Neural progenitor cell (in vitro differentiated cells): Measurements from ENCODE around the gene KCP. TPM values are rescaled to one million over a fixed set of nuclear protein-coding genes. Genes with fewer than 3 reads are reported as not detected.

ENCODE experiments used
- DNase-seq: peaks from one replicate; pipeline ENCODE4 v3.0.0-alpha.2; 2016; ENCODE audit warnings: low spot score
- H2AFZ ChIP-seq: fragments of 200-600 bp; sonication (generic); replicated peaks from 2 replicates; pipeline ENCODE4 v1.6.1; 2016; ENCODE audit warnings: antibody characterized with exemption
- H3F3A ChIP-seq: fragments of 200-600 bp; sonication (generic); 2 replicates; pipeline ENCODE4 v1.6.1; 2016; ENCODE audit warnings: antibody characterized with exemption, low read depth
- H3K27ac ChIP-seq: fragments of 200-600 bp; sonication (generic); 2 replicates; pipeline ENCODE4 v1.5.1; 2016; ENCODE audit warnings: mild to moderate bottlenecking
- H3K27me3 ChIP-seq: fragments of 200-600 bp; sonication (generic); 2 replicates; pipeline ENCODE4 v1.6.1; 2016; ENCODE audit warnings: mild to moderate bottlenecking, moderate library complexity
- H3K36me3 ChIP-seq: fragments of 200-600 bp; sonication (generic); 2 replicates; pipeline ENCODE4 v1.5.1; 2016
- H3K4me1 ChIP-seq: fragments of 200-600 bp; sonication (generic); 2 replicates; pipeline ENCODE4 v1.6.1; 2016; ENCODE audit warnings: mixed run types
- H3K4me2 ChIP-seq: fragments of 200-600 bp; sonication (generic); 2 replicates; pipeline ENCODE4 v1.6.1; 2016
- H3K4me3 ChIP-seq: fragments of 200-600 bp; sonication (generic); 2 replicates; pipeline ENCODE4 v1.5.1; 2016
- H3K79me2 ChIP-seq: fragments of 200-600 bp; sonication (generic); 2 replicates; pipeline ENCODE4 v1.6.1; 2016; ENCODE audit warnings: low read depth
- H3K9ac ChIP-seq: fragments of 200-600 bp; sonication (generic); 2 replicates; pipeline ENCODE4 v1.6.1; 2016
- H3K9me3 ChIP-seq: fragments of 200-600 bp; sonication (generic); 2 replicates; pipeline ENCODE4 v1.5.1; 2016; ENCODE audit warnings: low read depth
- H4K20me1 ChIP-seq: fragments of 200-600 bp; sonication (generic); 2 replicates; pipeline ENCODE4 v1.6.1; 2016; ENCODE audit warnings: low read depth
- H3K27ac Mint-ChIP-seq: 3 replicates; pipeline ENCODE4 v1.8.0; 2021; ENCODE audit warnings: mixed read lengths
- H3K27me3 Mint-ChIP-seq: 2 replicates; pipeline ENCODE4 v1.8.0; 2022; ENCODE audit warnings: low read depth, mild to moderate bottlenecking, inconsistent platforms, moderate library complexity, mixed read lengths; ENCODE audit not compliant: insufficient read depth
- H3K36me3 Mint-ChIP-seq: 3 replicates; pipeline ENCODE4 v1.8.0; 2021; ENCODE audit warnings: mixed read lengths
- H3K4me1 Mint-ChIP-seq: 3 replicates; pipeline ENCODE4 v1.8.0; 2021; ENCODE audit warnings: mixed read lengths
- H3K4me3 Mint-ChIP-seq: 3 replicates; pipeline ENCODE4 v1.8.0; 2021; ENCODE audit warnings: mild to moderate bottlenecking, moderate library complexity, mixed read lengths
- H3K9me3 Mint-ChIP-seq: 3 replicates; pipeline ENCODE4 v1.8.0; 2020; ENCODE audit warnings: mixed read lengths
- EZH2 ChIP-seq: fragments of 200-600 bp; sonication (generic); IDR thresholded peaks from 2 replicates; pipeline ENCODE4 v1.6.1; 2017; ENCODE audit warnings: antibody characterized with exemption, mild to moderate bottlenecking, moderate library complexity
- EZH2phosphoT487 ChIP-seq: fragments of 200-600 bp; sonication (generic); IDR thresholded peaks from 2 replicates; pipeline ENCODE4 v1.6.1; 2017; ENCODE audit warnings: antibody characterized with exemption
- total RNA-seq: library from RNA; depleted of rRNA; stranded (reverse); fragments of >200 nt; gene quantifications from 2 replicates; pipeline ENCODE4 v1.2.3, GENCODE V29; 2015; ENCODE audit warnings: low replicate concordance
- TF ChIP-seq, protein P1 (sequence below): fragments of 200-600 bp; sonication (generic); IDR thresholded peaks from 2 replicates; pipeline ENCODE4 v1.5.1; 2017; ENCODE audit warnings: antibody characterized with exemption, mild to moderate bottlenecking

KCP gene
- total RNA-seq, 1 donor from 2014 or later, result 0.06 TPM

DNA sequence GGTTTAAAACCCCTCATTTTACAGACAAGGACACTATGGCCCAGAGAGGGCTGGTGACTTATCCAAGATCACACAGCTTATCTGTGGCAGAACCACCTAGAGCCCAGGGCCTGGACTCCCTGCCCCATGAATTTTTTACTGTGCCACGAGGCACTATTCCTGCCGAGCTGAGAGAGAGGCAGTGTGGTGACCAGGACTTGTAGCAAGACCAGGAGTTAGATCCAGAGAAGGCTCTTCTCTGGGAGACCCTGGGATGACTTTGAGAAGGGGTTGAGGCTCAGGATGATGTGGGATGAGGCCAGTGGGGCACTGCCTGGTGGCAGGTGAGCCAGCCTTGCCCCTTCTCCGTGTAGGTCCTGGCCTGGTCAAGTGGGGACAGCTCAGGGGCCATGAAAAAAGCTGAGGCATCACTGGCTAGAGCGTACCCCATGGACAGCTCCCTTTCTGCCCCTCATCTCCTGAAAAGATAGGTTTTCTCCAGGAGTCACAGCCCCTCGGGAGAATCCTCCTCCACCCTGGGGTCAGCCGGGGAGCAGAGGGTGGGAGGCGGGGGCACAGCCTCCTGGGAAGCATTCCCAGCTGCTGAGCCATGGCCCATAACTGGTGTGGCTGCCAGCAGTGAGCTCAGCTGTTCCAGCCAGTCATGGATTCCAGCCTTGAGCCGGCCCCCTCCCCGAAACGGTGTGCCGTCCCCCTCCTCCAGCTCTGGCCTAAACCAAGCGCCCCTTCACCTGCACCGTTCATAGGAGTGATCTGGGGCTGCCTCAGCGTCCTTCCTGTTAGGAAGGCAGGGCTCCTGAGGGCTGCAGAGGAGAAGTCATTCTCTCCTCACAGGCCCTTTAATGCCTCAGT is 74.5 kb downstream of the KCP start:
- Histone ChIP-seq H3K4me2 (no peak overlapping the region), H3K9ac (no peak overlapping the region), H4K20me1 (no peaks in the 10 kb centered on the region), H3K27ac (no peak overlapping the region), H3K36me3 (no peaks in the 10 kb centered on the region), H3F3A (peaks cover 37% of the 10 kb centered on the region), H3K27me3 (peaks cover 3% of the 10 kb centered on the region), H3K4me3 (no peak overlapping the region), H2AFZ (no peak overlapping the region), H3K79me2 (no peaks in the 10 kb centered on the region), H3K9me3 (no peaks in the 10 kb centered on the region), H3K4me1 (peaks cover 36% of the 10 kb centered on the region)
- H3K27ac Mint-ChIP-seq, result peak overlapping the region; percentile 89
- no peak for DNase-seq
- H3K4me3 Mint-ChIP-seq, result no peak overlapping the region
- TF ChIP-seq, protein P1, sequence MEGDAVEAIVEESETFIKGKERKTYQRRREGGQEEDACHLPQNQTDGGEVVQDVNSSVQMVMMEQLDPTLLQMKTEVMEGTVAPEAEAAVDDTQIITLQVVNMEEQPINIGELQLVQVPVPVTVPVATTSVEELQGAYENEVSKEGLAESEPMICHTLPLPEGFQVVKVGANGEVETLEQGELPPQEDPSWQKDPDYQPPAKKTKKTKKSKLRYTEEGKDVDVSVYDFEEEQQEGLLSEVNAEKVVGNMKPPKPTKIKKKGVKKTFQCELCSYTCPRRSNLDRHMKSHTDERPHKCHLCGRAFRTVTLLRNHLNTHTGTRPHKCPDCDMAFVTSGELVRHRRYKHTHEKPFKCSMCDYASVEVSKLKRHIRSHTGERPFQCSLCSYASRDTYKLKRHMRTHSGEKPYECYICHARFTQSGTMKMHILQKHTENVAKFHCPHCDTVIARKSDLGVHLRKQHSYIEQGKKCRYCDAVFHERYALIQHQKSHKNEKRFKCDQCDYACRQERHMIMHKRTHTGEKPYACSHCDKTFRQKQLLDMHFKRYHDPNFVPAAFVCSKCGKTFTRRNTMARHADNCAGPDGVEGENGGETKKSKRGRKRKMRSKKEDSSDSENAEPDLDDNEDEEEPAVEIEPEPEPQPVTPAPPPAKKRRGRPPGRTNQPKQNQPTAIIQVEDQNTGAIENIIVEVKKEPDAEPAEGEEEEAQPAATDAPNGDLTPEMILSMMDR, result no peak
- no peak for TF ChIP-seq EZH2
- TF ChIP-seq EZH2phosphoT487, result no peak
- H3K27me3 Mint-ChIP-seq, result peaks cover 7% of the 10 kb centered on the region
- peaks cover 29% of the 10 kb centered on the region for H3K4me1 Mint-ChIP-seq
- H3K9me3 Mint-ChIP-seq, result no peaks in the 10 kb centered on the region
- H3K36me3 Mint-ChIP-seq, result no peaks in the 10 kb centered on the region

DNA sequence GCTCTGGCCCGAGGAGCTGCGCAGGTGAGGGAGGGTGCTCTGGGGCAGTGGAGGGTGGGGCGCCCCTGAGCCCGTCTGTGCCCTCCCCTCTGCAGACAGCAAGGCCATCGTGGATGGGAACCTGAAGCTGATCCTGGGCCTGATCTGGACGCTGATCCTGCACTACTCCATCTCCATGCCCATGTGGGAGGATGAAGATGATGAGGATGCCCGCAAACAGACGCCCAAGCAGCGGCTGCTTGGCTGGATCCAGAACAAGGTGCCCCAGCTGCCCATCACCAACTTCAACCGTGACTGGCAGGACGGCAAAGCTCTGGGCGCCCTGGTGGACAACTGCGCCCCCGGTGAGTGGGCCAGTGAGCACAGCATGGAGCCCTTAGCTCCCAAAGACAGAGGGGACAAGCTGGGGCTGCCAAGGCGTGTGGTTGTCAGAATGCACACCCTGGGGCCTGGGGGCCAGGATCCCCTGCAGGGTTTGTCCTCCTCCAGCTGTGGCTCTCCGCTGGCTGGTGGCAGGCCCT is 75.2 kb downstream of the KCP start:
- Mint-ChIP-seq H3K36me3 (no peaks in the 10 kb centered on the region), H3K4me1 (peaks cover 34% of the 10 kb centered on the region), H3K4me3 (no peak overlapping the region), H3K27me3 (peaks cover 12% of the 10 kb centered on the region), H3K27ac (no peak overlapping the region), H3K9me3 (no peaks in the 10 kb centered on the region)
- Histone ChIP-seq H3F3A (peaks cover 41% of the 10 kb centered on the region), H3K36me3 (no peaks in the 10 kb centered on the region), H3K9me3 (no peaks in the 10 kb centered on the region), H2AFZ (no peak overlapping the region), H3K79me2 (no peaks in the 10 kb centered on the region), H4K20me1 (no peaks in the 10 kb centered on the region), H3K9ac (no peak overlapping the region), H3K4me3 (no peak overlapping the region), H3K27me3 (peaks cover 10% of the 10 kb centered on the region), H3K4me2 (no peak overlapping the region), H3K4me1 (peaks cover 38% of the 10 kb centered on the region), H3K27ac (no peak overlapping the region)
- no peak for DNase-seq
- TF ChIP-seq EZH2, result no peak
- no peak for TF ChIP-seq EZH2phosphoT487
- TF ChIP-seq, protein P1, result no peak

DNA sequence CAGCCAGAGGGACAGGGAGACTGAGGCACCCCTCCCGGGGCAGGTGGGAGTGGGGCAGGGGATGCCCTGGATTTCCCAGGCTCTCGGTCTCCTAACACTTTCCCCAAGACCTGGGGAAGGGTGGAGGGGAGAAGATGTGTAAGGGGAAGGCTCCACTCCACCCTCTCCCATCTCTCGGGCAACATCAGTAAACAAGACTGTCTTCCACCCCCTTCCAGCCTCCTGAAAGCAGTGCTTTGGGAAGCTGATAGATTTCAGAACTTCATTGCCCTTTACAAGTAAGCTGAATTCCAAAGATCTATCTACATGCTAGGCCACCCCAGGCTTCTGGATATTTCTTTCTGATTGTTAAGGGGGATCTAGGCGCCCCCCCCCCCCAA is 76.6 kb downstream of the KCP start:
- H4K20me1 ChIP-seq, result no peaks in the 10 kb centered on the region
- no peaks in the 10 kb centered on the region for H3K36me3 ChIP-seq
- TF ChIP-seq, protein P1, result no peak
- no peak for TF ChIP-seq EZH2phosphoT487
- TF ChIP-seq EZH2, result no peak
- no peak overlapping the region for H3K27ac ChIP-seq
- peak overlapping the region; percentile 83 for H3K4me2 ChIP-seq
- H3F3A ChIP-seq, result peaks cover 41% of the 10 kb centered on the region
- Mint-ChIP-seq H3K36me3 (no peaks in the 10 kb centered on the region), H3K4me1 (peaks cover 37% of the 10 kb centered on the region), H3K27me3 (peaks cover 18% of the 10 kb centered on the region), H3K9me3 (no peaks in the 10 kb centered on the region), H3K27ac (peak overlapping the region; percentile 96), H3K4me3 (peak overlapping the region; percentile 48)
- no peaks in the 10 kb centered on the region for H3K79me2 ChIP-seq
- H3K27me3 ChIP-seq, result peaks cover 19% of the 10 kb centered on the region
- peaks cover 45% of the 10 kb centered on the region for H3K4me1 ChIP-seq
- DNase-seq, result peak; percentile 12
- no peaks in the 10 kb centered on the region for H3K9me3 ChIP-seq
- peak overlapping the region; percentile 53 for H3K4me3 ChIP-seq
- no peak overlapping the region for H3K9ac ChIP-seq
- no peak overlapping the region for H2AFZ ChIP-seq
